Panc1 (cell line): ENCODE data around the gene RSPH6A. TPM values are rescaled to one million over a fixed set of nuclear protein-coding genes. Genes with fewer than 3 reads are reported as not detected.

ENCODE experiments used
- ATAC-seq: fragments of 200-7000 bp; cut with Tn5 transposase; 2 replicates; pipeline ENCODE4 v1.9.1; 2020; ENCODE audit warnings: mild to moderate bottlenecking, moderate library complexity
- BruUV-seq: library from RNA; stranded (reverse); fragments of 400-500 nt; replicated peaks from 2 replicates; lab custom pipeline; 2021; lab: Mats Ljungman, UMichigan
- CTCF ChIA-PET: fragments of 300-600 bp; sonication (Branson Sonifier 250); formaldehyde crosslinking; loops from one replicate; lab custom pipeline; 2022; ENCODE audit warnings: antibody characterized with exemption; lab: Charles Lee
- POLR2A ChIA-PET: fragments of 300-600 bp; sonication (Branson Sonifier 250); formaldehyde crosslinking; loops from one replicate; lab custom pipeline; 2022; ENCODE audit warnings: antibody characterized with exemption; lab: Charles Lee
- DNase-seq: peaks from one replicate; pipeline ENCODE4 v3.0.0-alpha.2; 2010; ENCODE audit warnings: low read depth, low spot score
- H3K27ac ChIP-seq: 2 replicates; pipeline ENCODE4 v1.5.1; 2011; ENCODE audit warnings: mild to moderate bottlenecking, low read length, inconsistent platforms
- H3K27me3 ChIP-seq: fragments of 200-500 bp; sonication (Bioruptor generic); 2 replicates; pipeline ENCODE4 v1.6.0; 2014; ENCODE audit warnings: low read length, inconsistent platforms; ENCODE audit not compliant: control insufficient read depth, insufficient read depth
- H3K36me3 ChIP-seq: fragments of 200-500 bp; sonication (Bioruptor generic); 2 replicates; pipeline ENCODE4 v1.5.1; 2014; ENCODE audit warnings: inconsistent platforms, mild to moderate bottlenecking, low read length, moderate library complexity; ENCODE audit not compliant: control insufficient read depth, insufficient read depth
- H3K4me1 ChIP-seq: 2 replicates; pipeline ENCODE4 v1.5.1; 2011; ENCODE audit warnings: inconsistent platforms, mild to moderate bottlenecking, low read length, moderate library complexity; ENCODE audit not compliant: control insufficient read depth, insufficient read depth
- H3K4me3 ChIP-seq, 2 experiments: 2 replicates each; pipeline ENCODE4 v1.5.1; 2011 to 2012; ENCODE audit warnings: low read depth in 2 of 2, low read length in 2 of 2, mild to moderate bottlenecking in 2 of 2, inconsistent platforms in 1 of 2, moderate library complexity in 1 of 2
- H3K9me3 ChIP-seq: fragments of 200-500 bp; sonication (Bioruptor generic); 2 replicates; pipeline ENCODE4 v1.5.1; 2014; ENCODE audit warnings: low read depth, mild to moderate bottlenecking, inconsistent platforms, low read length, moderate library complexity; ENCODE audit not compliant: control insufficient read depth, insufficient read depth
- POLR2AphosphoS5 ChIP-seq: IDR thresholded peaks from 2 replicates; pipeline ENCODE4 v1.6.1; 2012; ENCODE audit warnings: mild to moderate bottlenecking, low read depth, low read length, moderate library complexity
- REST ChIP-seq, 2 experiments: IDR thresholded peaks; 2 replicates each; pipeline ENCODE4 v1.6.1; 2011 to 2012; ENCODE audit warnings: low read depth in 2 of 2, control low read depth in 1 of 2, low read length in 1 of 2, mild to moderate bottlenecking in 1 of 2, moderate library complexity in 1 of 2; ENCODE audit not compliant: insufficient read depth in 1 of 2
- SIN3A ChIP-seq: IDR thresholded peaks from 2 replicates; pipeline ENCODE4 v1.6.1; 2012; ENCODE audit warnings: low read depth, mild to moderate bottlenecking, low read length, moderate library complexity, borderline replicate concordance; ENCODE audit not compliant: insufficient read depth
- TCF7L2 ChIP-seq: IDR thresholded peaks from 2 replicates; pipeline ENCODE4 v1.6.1; 2011; ENCODE audit warnings: mild to moderate bottlenecking, low read depth, low read length, inconsistent platforms
- in situ Hi-C: cut with HindIII; loops from 2 replicates; pipeline ENCODE4 v1.10.0; 2016; ENCODE audit warnings: low sequenced_read_pairs, low pct_unique_long_range_greater_than_20kb
- intact Hi-C: fragments of 100-400 bp; cut with micrococcal nuclease; formaldehyde crosslinking; loops from one replicate; pipeline ENCODE4 v1.10.0; 2022; ENCODE audit not compliant: unreplicated experiment
- total RNA-seq: library from RNA; stranded (reverse); gene quantifications from one replicate; pipeline ENCODE4 v1.2.1, GENCODE V29; 2021; ENCODE audit not compliant: unreplicated experiment
- TF ChIP-seq, protein P1 (sequence below): fragments of 450-650 bp; IDR thresholded peaks from 2 replicates; pipeline ENCODE4 v1.5.1; 2017; ENCODE audit warnings: mild to moderate bottlenecking

The RSPH6A gene
- total RNA-seq, 1 experiment from 2014 or later: not detected

DNA sequence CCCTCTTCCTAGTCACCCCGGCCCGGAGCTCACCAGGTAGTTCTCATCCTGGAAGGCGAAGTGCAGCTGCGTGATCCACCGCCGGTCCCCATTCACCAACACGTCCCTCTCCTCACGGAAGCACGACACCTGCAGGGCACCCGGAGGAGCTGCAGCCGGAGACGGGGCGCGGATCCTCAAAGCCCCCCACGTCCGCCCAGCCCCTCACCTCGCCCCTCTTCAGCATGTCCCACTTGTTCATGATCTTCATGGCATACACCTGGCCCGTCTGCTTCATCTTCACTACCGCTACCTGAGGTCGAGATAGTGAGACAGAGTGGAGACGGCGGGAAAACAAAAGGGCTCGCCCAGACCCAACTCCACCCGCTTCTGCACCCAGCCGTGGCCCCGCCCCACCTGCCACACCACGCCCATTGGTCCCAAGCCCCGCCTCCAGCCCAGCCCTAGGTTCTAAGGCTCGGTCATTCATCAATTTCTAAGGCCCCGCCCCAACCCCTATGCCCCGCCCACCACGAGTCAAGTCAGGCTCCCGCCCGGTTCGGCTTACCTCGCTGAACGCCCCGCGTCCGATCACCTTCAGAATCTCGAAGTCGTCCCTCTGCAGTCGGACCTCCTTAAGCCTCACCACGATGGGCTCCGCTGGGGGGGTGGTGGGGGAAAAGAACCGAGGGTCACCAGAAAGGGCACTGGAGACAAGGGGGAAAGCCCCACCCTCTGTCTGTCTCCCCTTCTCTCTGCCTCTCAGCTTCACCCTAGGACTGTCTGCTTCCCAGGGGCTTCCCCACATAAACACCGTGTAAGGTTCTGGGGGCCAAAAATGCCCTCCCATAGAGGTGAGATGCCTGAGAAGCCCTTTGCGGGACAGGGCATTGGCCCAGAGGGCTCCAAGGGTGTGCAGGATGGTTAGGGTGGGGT, 35.6 kb downstream of the RSPH6A start:
- H3K4me3 ChIP-seq: peak overlapping the region; percentile 52 to 62; a peak in 3 of 4 replicates
- in situ Hi-C loops (no loop called here), intact Hi-C loops (no loop called here)
- ATAC-seq (peak; percentile 66), DNase-seq (no peak)
- H3K27ac ChIP-seq: peak overlapping the region; percentile 67
- H3K4me1 ChIP-seq: peaks cover 25% of the 10 kb centered on the region
- no peaks in the 10 kb centered on the region for H3K9me3 ChIP-seq
- ChIA-PET CTCF (no interaction called here), POLR2A (no interaction called here)
- no peaks in the 10 kb centered on the region for H3K36me3 ChIP-seq
- TF ChIP-seq SIN3A (no peak), TCF7L2 (no peak), REST (IDR thresholded peaks at IDR 0.05; ENCODE audit: insufficient read depth in 1 of 2, low read depth in 2 of 2, low read length in 1 of 2) (no peak), POLR2AphosphoS5 (no peak)
- TF ChIP-seq, protein P1, sequence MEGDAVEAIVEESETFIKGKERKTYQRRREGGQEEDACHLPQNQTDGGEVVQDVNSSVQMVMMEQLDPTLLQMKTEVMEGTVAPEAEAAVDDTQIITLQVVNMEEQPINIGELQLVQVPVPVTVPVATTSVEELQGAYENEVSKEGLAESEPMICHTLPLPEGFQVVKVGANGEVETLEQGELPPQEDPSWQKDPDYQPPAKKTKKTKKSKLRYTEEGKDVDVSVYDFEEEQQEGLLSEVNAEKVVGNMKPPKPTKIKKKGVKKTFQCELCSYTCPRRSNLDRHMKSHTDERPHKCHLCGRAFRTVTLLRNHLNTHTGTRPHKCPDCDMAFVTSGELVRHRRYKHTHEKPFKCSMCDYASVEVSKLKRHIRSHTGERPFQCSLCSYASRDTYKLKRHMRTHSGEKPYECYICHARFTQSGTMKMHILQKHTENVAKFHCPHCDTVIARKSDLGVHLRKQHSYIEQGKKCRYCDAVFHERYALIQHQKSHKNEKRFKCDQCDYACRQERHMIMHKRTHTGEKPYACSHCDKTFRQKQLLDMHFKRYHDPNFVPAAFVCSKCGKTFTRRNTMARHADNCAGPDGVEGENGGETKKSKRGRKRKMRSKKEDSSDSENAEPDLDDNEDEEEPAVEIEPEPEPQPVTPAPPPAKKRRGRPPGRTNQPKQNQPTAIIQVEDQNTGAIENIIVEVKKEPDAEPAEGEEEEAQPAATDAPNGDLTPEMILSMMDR: peak; percentile 77; the same call in 1 of the 2 replicates
- no peaks in the 10 kb centered on the region for H3K27me3 ChIP-seq
- BruUV-seq: no TSS peak

GRCh38 chr19:45778010-45778661, 37.0 kb downstream of the RSPH6A start:
- no peak overlapping the region for H3K27ac ChIP-seq
- no peaks in the 10 kb centered on the region for H3K27me3 ChIP-seq
- ChIA-PET POLR2A (no interaction called here), CTCF (no interaction called here)
- ATAC-seq (no peak), DNase-seq (no peak)
- in situ Hi-C loops: no loop called here
- intact Hi-C loops: no loop called here
- no peaks in the 10 kb centered on the region for H3K36me3 ChIP-seq
- TF ChIP-seq REST (IDR thresholded peaks at IDR 0.05; ENCODE audit: insufficient read depth in 1 of 2, low read depth in 2 of 2, low read length in 1 of 2) (no peak), POLR2AphosphoS5 (no peak), TCF7L2 (no peak), SIN3A (no peak)
- TF ChIP-seq, protein P1: no peak
- BruUV-seq: no TSS peak
- no peak overlapping the region for H3K4me3 ChIP-seq
- H3K4me1 ChIP-seq: peaks cover 16% of the 10 kb centered on the region
- H3K9me3 ChIP-seq: no peaks in the 10 kb centered on the region
